H1 (cell line): ENCODE measurements around the gene NTRK2. TPM values are rescaled to one million over a fixed set of nuclear protein-coding genes. Genes with fewer than 3 reads are reported as not detected.

ENCODE experiments used
- CTCF ChIA-PET: fragments of 300-600 bp; sonication (Branson Sonifier 250); formaldehyde crosslinking; loops from one replicate; lab custom pipeline; 2021; ENCODE audit not compliant: partially characterized antibody; lab: Charles Lee
- POLR2A ChIA-PET: fragments of 300-600 bp; sonication (Branson Sonifier 250); formaldehyde crosslinking; loops from one replicate; lab custom pipeline; 2021; ENCODE audit warnings: inconsistent platforms; ENCODE audit not compliant: partially characterized antibody; lab: Charles Lee
- DNase-seq, 2 experiments: peaks; one replicate each; pipeline versions ENCODE4 v3.0.0 to v3.0.0-alpha.2; 2010 to 2022; ENCODE audit warnings: low spot score in 2 of 2, low read depth in 1 of 2, mixed read lengths in 1 of 2
- FAIRE-seq: peaks from 2 replicates; lab custom pipeline; 2011; peaks lifted over from hg19 to GRCh38; lab: Jason Lieb, UNC
- H2AFZ ChIP-seq: 2 replicates; pipeline ENCODE4 v1.8.1; 2012; ENCODE audit warnings: low read length, inconsistent platforms
- H2AK5ac ChIP-seq: 2 replicates; pipeline ENCODE4 v1.6.1; 2013; ENCODE audit warnings: low read depth, low read length
- H2BK120ac ChIP-seq: replicated peaks from 2 replicates; pipeline ENCODE3; 2013; ENCODE audit warnings: low read depth, low read length, inconsistent platforms
- H2BK12ac ChIP-seq: 2 replicates; pipeline ENCODE4 v1.6.1; 2013; ENCODE audit warnings: low read depth, low read length
- H2BK15ac ChIP-seq: 2 replicates; pipeline ENCODE4 v1.6.1; 2013; ENCODE audit warnings: low read length
- H2BK20ac ChIP-seq: 2 replicates; pipeline ENCODE4 v1.6.1; 2013; ENCODE audit warnings: low read length
- H2BK5ac ChIP-seq: 2 replicates; pipeline ENCODE4 v1.6.1; 2013; ENCODE audit warnings: low read depth, low read length
- H3K14ac ChIP-seq: 2 replicates; pipeline ENCODE4 v1.6.1; 2013; ENCODE audit warnings: inconsistent platforms; ENCODE audit not compliant: insufficient read length
- H3K18ac ChIP-seq: 2 replicates; pipeline ENCODE4 v1.6.1; 2013; ENCODE audit warnings: low read length; ENCODE audit errors: extremely low read depth
- H3K23ac ChIP-seq: 2 replicates; pipeline ENCODE4 v1.6.1; 2013; ENCODE audit warnings: inconsistent platforms; ENCODE audit not compliant: insufficient read length
- H3K23me2 ChIP-seq: 2 replicates; pipeline ENCODE4 v1.6.1; 2013; ENCODE audit warnings: low read depth, low read length
- H3K27ac ChIP-seq: 2 replicates; pipeline ENCODE4 v1.6.1; 2011; ENCODE audit warnings: low read depth, low read length, inconsistent platforms
- H3K27me3 ChIP-seq, 4 experiments: replicated peaks in 1 of 4; 1 replicate in 1 of 4; 2 replicates in 3 of 4; pipeline versions ENCODE4 v1.6.1 to v1.8.1; 2011 to 2013; ENCODE audit warnings: low read length in 3 of 4, mild to moderate bottlenecking in 3 of 4, inconsistent platforms in 2 of 4, mixed read lengths in 2 of 4, moderate library complexity in 1 of 4; ENCODE audit not compliant: control insufficient read depth in 3 of 4, insufficient read depth in 3 of 4; ENCODE audit errors: extremely low read depth in 1 of 4
- H3K36me3 ChIP-seq, 4 experiments: 2 replicates each; pipeline versions ENCODE4 v1.6.1 to v1.8.1; 2011 to 2013; ENCODE audit warnings: mild to moderate bottlenecking in 4 of 4, low read length in 3 of 4, moderate library complexity in 2 of 4, control low read depth in 1 of 4, inconsistent platforms in 1 of 4; ENCODE audit not compliant: insufficient read depth in 4 of 4, control insufficient read depth in 2 of 4
- H3K4ac ChIP-seq: replicated peaks from 2 replicates; pipeline ENCODE3; 2013; ENCODE audit warnings: low read length, low read depth, mixed read lengths, inconsistent platforms; ENCODE audit not compliant: insufficient read length
- H3K4me1 ChIP-seq, 4 experiments: replicated peaks in 1 of 4; 1 replicate in 1 of 4; 2 replicates in 3 of 4; pipeline versions ENCODE4 v1.6.1 to v1.8.1; 2011 to 2013; ENCODE audit warnings: low read length in 3 of 4, inconsistent platforms in 2 of 4, mixed read lengths in 1 of 4; ENCODE audit not compliant: insufficient read depth in 4 of 4, control insufficient read depth in 3 of 4
- H3K4me2 ChIP-seq, 2 experiments: 2 replicates each; pipeline versions ENCODE4 v1.6.1 to v1.8.1; 2011 to 2013; ENCODE audit warnings: low read depth in 2 of 2, low read length in 2 of 2, control low read depth in 1 of 2, inconsistent platforms in 1 of 2, mild to moderate bottlenecking in 1 of 2; ENCODE audit not compliant: insufficient read depth in 1 of 2
- H3K4me3 ChIP-seq, 4 experiments: fragments of 200-600, 300-600 bp in 1 of 4; sonication (generic), shearing (Covaris generic), sonication (Bioruptor Twin) in 1 of 4; 2 replicates each; pipeline versions ENCODE4 v1.5.1 to v1.8.1; 2011 to 2016; ENCODE audit warnings: low read length in 4 of 4, low read depth in 3 of 4, control low read depth in 2 of 4, inconsistent platforms in 2 of 4, mild to moderate bottlenecking in 2 of 4, mixed read lengths in 1 of 4, moderate library complexity in 1 of 4; ENCODE audit not compliant: insufficient read depth in 2 of 4; ENCODE audit errors: extremely low read depth in 1 of 4
- H3K56ac ChIP-seq: replicated peaks from 2 replicates; pipeline ENCODE3; 2013; ENCODE audit warnings: low read depth, mild to moderate bottlenecking, mixed read lengths, low read length, inconsistent platforms; ENCODE audit not compliant: insufficient read length
- H3K79me1 ChIP-seq: 2 replicates; pipeline ENCODE4 v1.6.1; 2013; ENCODE audit warnings: low read depth, low read length, control low read depth
- H3K79me2 ChIP-seq, 2 experiments: 2 replicates each; pipeline versions ENCODE4 v1.6.1 to v1.8.1; 2012 to 2013; ENCODE audit warnings: low read length in 2 of 2, mild to moderate bottlenecking in 2 of 2, inconsistent platforms in 1 of 2; ENCODE audit not compliant: insufficient read depth in 2 of 2, control insufficient read depth in 1 of 2
- H3K9ac ChIP-seq, 4 experiments: replicated peaks in 1 of 4; 1 replicate in 1 of 4; 2 replicates in 3 of 4; pipeline versions ENCODE4 v1.6.1 to v1.8.1; 2011 to 2013; ENCODE audit warnings: low read depth in 3 of 4, low read length in 3 of 4, control low read depth in 2 of 4, mild to moderate bottlenecking in 2 of 4, moderate library complexity in 2 of 4, inconsistent platforms in 1 of 4; ENCODE audit errors: extremely low read depth in 1 of 4
- H3K9me3 ChIP-seq, 2 experiments: 2 replicates each; pipeline versions ENCODE4 v1.6.1 to v1.8.1; 2012 to 2013; ENCODE audit warnings: mild to moderate bottlenecking in 2 of 2, moderate library complexity in 2 of 2, control low read depth in 1 of 2, inconsistent platforms in 1 of 2, low read depth in 1 of 2, low read length in 1 of 2, mixed read lengths in 1 of 2; ENCODE audit not compliant: insufficient read depth in 2 of 2
- H4K20me1 ChIP-seq, 2 experiments: replicated peaks in 1 of 2; 2 replicates each; pipeline versions ENCODE3 to v1.8.1; 2011 to 2013; ENCODE audit warnings: inconsistent platforms in 2 of 2, low read length in 2 of 2, mild to moderate bottlenecking in 1 of 2; ENCODE audit not compliant: insufficient read depth in 2 of 2, control insufficient read depth in 1 of 2
- H4K5ac ChIP-seq: 2 replicates; pipeline ENCODE4 v1.6.1; 2013; ENCODE audit warnings: low read length, low read depth, mixed read lengths, inconsistent platforms; ENCODE audit not compliant: insufficient read length
- H4K8ac ChIP-seq: 2 replicates; pipeline ENCODE4 v1.8.0; 2013; ENCODE audit warnings: mild to moderate bottlenecking, moderate library complexity, low read length, inconsistent platforms; ENCODE audit not compliant: insufficient read depth; ENCODE audit errors: extremely low read depth
- H4K91ac ChIP-seq: replicated peaks from 2 replicates; pipeline ENCODE3; 2013; ENCODE audit warnings: low read length, mixed read lengths, inconsistent platforms; ENCODE audit not compliant: insufficient read length
- RAD21 ChIP-seq, 2 experiments: IDR thresholded peaks in 1 of 2; conservative IDR thresholded peaks in 1 of 2; 2 replicates each; pipeline ENCODE4 v1.6.1; 2011; ENCODE audit warnings: low read depth in 2 of 2, low read length in 2 of 2, improper control_type of control experiment in 1 of 2, inconsistent platforms in 1 of 2, mild to moderate bottlenecking in 1 of 2, moderate library complexity in 1 of 2
- RBBP5 ChIP-seq: IDR thresholded peaks from 2 replicates; pipeline ENCODE4 v1.7.1; 2012; ENCODE audit warnings: low read depth, mild to moderate bottlenecking, inconsistent platforms, low read length, moderate library complexity, borderline replicate concordance
- RFX5 ChIP-seq: IDR thresholded peaks from 2 replicates; pipeline ENCODE4 v1.6.1; 2011; ENCODE audit warnings: low read depth, low read length, improper control_type of control experiment, borderline replicate concordance
- SUZ12 ChIP-seq: fragments of 200-600 bp; sonication (generic); IDR thresholded peaks from 2 replicates; pipeline ENCODE4 v1.6.1; 2012; ENCODE audit warnings: mild to moderate bottlenecking, inconsistent platforms, low read length, moderate library complexity, mixed read lengths
- WGBS, 2 experiments: shearing (Covaris generic) in 1 of 2; methylation state at CpG; one replicate each; pipeline versions ENCODE4 v1.1.6 to v1.1.7; 2013 to 2015; ENCODE audit warnings: low lambda C conversion rate in 2 of 2, mixed read lengths in 2 of 2, inconsistent platforms in 1 of 2, low coverage in 1 of 2, missing lambda C conversion rate in 1 of 2; ENCODE audit not compliant: insufficient replicate concordance in 2 of 2, insufficient coverage in 1 of 2, insufficient read length in 1 of 2; ENCODE audit errors: extremely low coverage in 1 of 2, missing lambda C conversion rate in 1 of 2; 5-methylcytosine and 5-hydroxymethylcytosine counted together
- polyA plus RNA-seq, 7 experiments: library from polyadenylated mRNA; depleted of rRNA in 3 of 7; stranded (reverse) in 5 of 7; unstranded in 2 of 7; fragments of >200 nt in 5 of 7; fragments of 200-250 nt in 2 of 7; gene quantifications; 1 replicate in 5 of 7; 2 replicates in 1 of 7; 4 replicates in 1 of 7; pipeline versions ENCODE4 v1.2.1 to v1.2.3, GENCODE V29; 2011 to 2013; ENCODE audit warnings: missing spikeins in 2 of 7, mixed read lengths in 2 of 7
- total RNA-seq: library from RNA; stranded (reverse); fragmentation: NEBNext Ultra II Directional; extraction: Animal tissue kit (Norgen Biotek cat#: 25700); gene quantifications from 2 replicates; pipeline ENCODE4 v1.2.1, GENCODE V29; 2021
- TF ChIP-seq, protein P1 (sequence below), 3 experiments: IDR thresholded peaks; 1 replicate in 2 of 3; 2 replicates in 1 of 3; pipeline versions ENCODE4 v1.5.1 to v1.6.1; 2011; ENCODE audit warnings: low read length in 3 of 3, mild to moderate bottlenecking in 3 of 3, inconsistent platforms in 2 of 3, low read depth in 1 of 3, moderate library complexity in 1 of 3; ENCODE audit not compliant: insufficient read depth in 1 of 3; ENCODE audit errors: control extremely low read depth in 1 of 3
- TF ChIP-seq, protein P2 (sequence below): IDR thresholded peaks from 2 replicates; pipeline ENCODE4 v1.6.1; 2011; ENCODE audit warnings: low read depth, mild to moderate bottlenecking, low read length; ENCODE audit not compliant: insufficient read depth
- TF ChIP-seq, protein P3 (sequence below): IDR thresholded peaks from 2 replicates; pipeline ENCODE4 v1.6.1; 2011; ENCODE audit warnings: low read length, improper control_type of control experiment
- TF ChIP-seq, protein P4 (sequence below): IDR thresholded peaks from 2 replicates; pipeline ENCODE4 v1.6.1; 2012; ENCODE audit warnings: inconsistent platforms

The NTRK2 gene
- total and polyA plus RNA-seq, 2 of the 8 experiments (the other 6 are each of a cell fraction or from before 2014, with no cell fraction given) = 0.03 to 0.04 TPM

DNA sequence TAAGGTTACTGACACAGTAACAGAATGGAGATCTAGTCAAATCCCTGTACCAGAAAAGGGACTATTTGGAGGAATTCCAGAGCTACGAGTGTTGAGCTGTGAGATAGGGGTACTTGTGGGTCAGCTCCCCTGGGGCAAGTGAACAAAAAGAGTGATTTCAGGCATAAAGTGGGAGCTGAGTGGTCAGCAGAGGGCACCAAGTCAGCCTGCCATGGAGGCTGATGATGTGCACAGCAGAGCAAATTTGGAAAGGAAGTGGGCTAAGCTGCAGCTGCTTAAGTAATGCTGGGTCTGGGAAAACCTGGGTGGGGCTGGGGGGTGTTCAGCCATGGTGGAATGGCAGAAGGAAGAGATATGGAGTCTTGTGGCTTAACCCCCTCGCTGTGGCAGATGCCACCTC lies 327.9 kb downstream of the NTRK2 start:
- no peak overlapping the region for H3K56ac ChIP-seq
- H3K9ac ChIP-seq = no peak overlapping the region
- no peak overlapping the region for H4K91ac ChIP-seq
- no peak overlapping the region for H3K4me3 ChIP-seq
- H3K4ac ChIP-seq = no peak overlapping the region
- no peaks in the 10 kb centered on the region for H3K27me3 ChIP-seq
- no peaks in the 10 kb centered on the region for H3K36me3 ChIP-seq
- no peak overlapping the region for H3K4me2 ChIP-seq
- no peak overlapping the region for H4K8ac ChIP-seq
- H3K18ac ChIP-seq = no peak overlapping the region
- H3K79me1 ChIP-seq = no peaks in the 10 kb centered on the region
- no peak overlapping the region for H2AK5ac ChIP-seq
- 82% methylated on average over 2 of the region's 2 CpGs; no CpG with 5 or more reads in 1 of the 2 experiments for WGBS, 2 experiments
- POLR2A ChIA-PET = interaction anchor here (1.1 kb wide), 1 partner anchor 13 kb away, joined by 3 read pairs; no protein-coding TSS in a partner anchor
- no peak overlapping the region for H2BK15ac ChIP-seq
- H3K23ac ChIP-seq = no peak overlapping the region
- peaks cover 0 to 10% (median under 1%) of the 10 kb centered on the region in 4 experiments; a peak in 4 of 7 replicates for H3K4me1 ChIP-seq
- H2BK5ac ChIP-seq = no peak overlapping the region
- no peak overlapping the region for H3K14ac ChIP-seq
- CTCF ChIA-PET = interaction anchor here (0.7 to 3.4 kb wide), 22 partner anchors 8 to 335 kb away, joined by 3 to 26 read pairs (median 3); no protein-coding TSS in a partner anchor
- DNase-seq (no peak), FAIRE-seq (no peak)
- no peak overlapping the region for H2BK120ac ChIP-seq
- no peak overlapping the region for H3K27ac ChIP-seq
- no peak overlapping the region for H2AFZ ChIP-seq
- no peaks in the 10 kb centered on the region for H4K20me1 ChIP-seq
- no peak overlapping the region for H4K5ac ChIP-seq
- no peaks in the 10 kb centered on the region for H3K23me2 ChIP-seq
- peaks cover 13 to 18% of the 10 kb centered on the region in 2 experiments for H3K9me3 ChIP-seq
- no peaks in the 10 kb centered on the region for H3K79me2 ChIP-seq
- no peak overlapping the region for H2BK12ac ChIP-seq
- H2BK20ac ChIP-seq = no peak overlapping the region
- TF ChIP-seq, protein P1, sequence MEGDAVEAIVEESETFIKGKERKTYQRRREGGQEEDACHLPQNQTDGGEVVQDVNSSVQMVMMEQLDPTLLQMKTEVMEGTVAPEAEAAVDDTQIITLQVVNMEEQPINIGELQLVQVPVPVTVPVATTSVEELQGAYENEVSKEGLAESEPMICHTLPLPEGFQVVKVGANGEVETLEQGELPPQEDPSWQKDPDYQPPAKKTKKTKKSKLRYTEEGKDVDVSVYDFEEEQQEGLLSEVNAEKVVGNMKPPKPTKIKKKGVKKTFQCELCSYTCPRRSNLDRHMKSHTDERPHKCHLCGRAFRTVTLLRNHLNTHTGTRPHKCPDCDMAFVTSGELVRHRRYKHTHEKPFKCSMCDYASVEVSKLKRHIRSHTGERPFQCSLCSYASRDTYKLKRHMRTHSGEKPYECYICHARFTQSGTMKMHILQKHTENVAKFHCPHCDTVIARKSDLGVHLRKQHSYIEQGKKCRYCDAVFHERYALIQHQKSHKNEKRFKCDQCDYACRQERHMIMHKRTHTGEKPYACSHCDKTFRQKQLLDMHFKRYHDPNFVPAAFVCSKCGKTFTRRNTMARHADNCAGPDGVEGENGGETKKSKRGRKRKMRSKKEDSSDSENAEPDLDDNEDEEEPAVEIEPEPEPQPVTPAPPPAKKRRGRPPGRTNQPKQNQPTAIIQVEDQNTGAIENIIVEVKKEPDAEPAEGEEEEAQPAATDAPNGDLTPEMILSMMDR (IDR thresholded peaks at IDR 0.05; ENCODE audit: control extremely low read depth in 1 of 3, insufficient read depth in 1 of 3, low read depth in 1 of 3, low read length in 3 of 3) = peak; percentile 13 to 42 (median 23); a peak in 3 of 4 replicates
- TF ChIP-seq, protein P2, sequence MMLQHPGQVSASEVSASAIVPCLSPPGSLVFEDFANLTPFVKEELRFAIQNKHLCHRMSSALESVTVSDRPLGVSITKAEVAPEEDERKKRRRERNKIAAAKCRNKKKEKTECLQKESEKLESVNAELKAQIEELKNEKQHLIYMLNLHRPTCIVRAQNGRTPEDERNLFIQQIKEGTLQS = no peak
- TF ChIP-seq RAD21 (IDR thresholded peaks at IDR 0.05 in 1 of 2, conservative IDR thresholded peaks at IDR 0.05 in 1 of 2; ENCODE audit: low read depth in 2 of 2, low read length in 2 of 2) (peak; percentile 43 to 54), RFX5 (no peak), SUZ12 (no peak), RBBP5 (no peak)
- TF ChIP-seq, protein P3, sequence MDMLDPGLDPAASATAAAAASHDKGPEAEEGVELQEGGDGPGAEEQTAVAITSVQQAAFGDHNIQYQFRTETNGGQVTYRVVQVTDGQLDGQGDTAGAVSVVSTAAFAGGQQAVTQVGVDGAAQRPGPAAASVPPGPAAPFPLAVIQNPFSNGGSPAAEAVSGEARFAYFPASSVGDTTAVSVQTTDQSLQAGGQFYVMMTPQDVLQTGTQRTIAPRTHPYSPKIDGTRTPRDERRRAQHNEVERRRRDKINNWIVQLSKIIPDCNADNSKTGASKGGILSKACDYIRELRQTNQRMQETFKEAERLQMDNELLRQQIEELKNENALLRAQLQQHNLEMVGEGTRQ = no peak
- TF ChIP-seq, protein P4, sequence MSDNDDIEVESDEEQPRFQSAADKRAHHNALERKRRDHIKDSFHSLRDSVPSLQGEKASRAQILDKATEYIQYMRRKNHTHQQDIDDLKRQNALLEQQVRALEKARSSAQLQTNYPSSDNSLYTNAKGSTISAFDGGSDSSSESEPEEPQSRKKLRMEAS = no peak
